GM23248 (cell line): ENCODE results near the gene DNAH7.

Source experiments
- EZH2 ChIP-seq: fragments of 200-600 bp; sonication (generic); IDR thresholded peaks from 2 replicates; pipeline ENCODE4 v1.6.1; 2018; ENCODE audit warnings: antibody characterized with exemption, mild to moderate bottlenecking; ENCODE audit not compliant: insufficient read depth, poor library complexity, severe bottlenecking
- EZH2phosphoT487 ChIP-seq: fragments of 200-600 bp; sonication (generic); IDR thresholded peaks from 2 replicates; pipeline ENCODE4 v1.6.1; 2018; ENCODE audit warnings: antibody characterized with exemption, moderate library complexity, mild to moderate bottlenecking, low read depth; ENCODE audit not compliant: insufficient read depth

DNA sequence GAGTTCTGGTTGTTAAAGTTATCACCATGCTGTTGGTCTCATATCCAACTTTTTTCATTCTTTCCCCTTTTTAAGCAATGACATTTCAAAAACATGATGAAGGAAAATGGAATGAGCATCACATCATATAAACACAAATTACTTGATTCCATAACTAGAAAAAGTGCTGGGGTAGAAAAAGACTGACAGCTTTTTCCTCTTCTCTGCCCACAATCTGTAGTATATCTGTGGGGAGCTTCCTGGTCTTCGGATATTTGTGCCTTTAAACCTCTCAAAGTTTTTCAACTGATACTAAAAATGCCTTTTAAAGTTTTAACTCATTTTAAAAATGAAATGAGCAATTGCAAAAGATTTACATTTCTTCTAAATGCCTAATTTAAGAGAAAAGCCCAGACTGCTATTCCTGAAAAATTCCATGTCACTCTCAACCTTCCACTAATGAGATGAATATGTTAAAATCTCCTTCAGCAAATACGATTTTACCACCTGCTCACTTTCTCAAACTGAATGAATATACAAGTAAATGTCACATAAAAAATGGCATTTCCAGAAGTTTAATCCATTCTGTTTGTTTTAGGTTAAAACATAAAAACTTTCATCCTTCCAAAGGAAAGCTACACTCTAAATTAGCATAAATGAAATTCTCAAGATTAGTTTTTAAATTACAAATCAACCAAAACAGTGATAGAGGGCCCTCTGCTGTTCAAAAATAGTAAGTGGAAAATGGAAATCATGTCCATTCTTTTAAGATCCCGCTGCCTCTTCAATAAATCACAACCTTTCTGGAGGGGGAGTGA lies 2.1 kb downstream of the DNAH7 start:
- no peak for TF ChIP-seq EZH2
- no peak for TF ChIP-seq EZH2phosphoT487
